Activated CD4-positive, alpha-beta T cell treated with anti-CD3 and anti-CD28 coated beads for 36 hours (primary cell): Measurements from ENCODE around the gene GPR141. TPM values are rescaled to one million over a fixed set of nuclear protein-coding genes. Genes with fewer than 3 reads are reported as not detected.

Source experiments
- ATAC-seq: fragments of 200-7000 bp; cut with Tn5 transposase; one replicate; pipeline ENCODE4 v1.10.0; 2021; ENCODE audit warnings: mild to moderate bottlenecking, moderate library complexity
- CTCF ChIA-PET: fragments of 350-600 bp; sonication (Branson Sonifier 250); formaldehyde crosslinking; loops from one replicate; lab custom pipeline; 2021; ENCODE audit warnings: antibody characterized with exemption; lab: Charles Lee
- POLR2A ChIA-PET: fragments of 350-600 bp; sonication (Branson Sonifier 250); formaldehyde crosslinking; loops from one replicate; lab custom pipeline; 2021; ENCODE audit warnings: antibody characterized with exemption, inconsistent platforms; lab: Charles Lee
- DNase-seq: peaks from one replicate; pipeline ENCODE4 v3.0.0-alpha.2; 2020
- H3K27ac Mint-ChIP-seq: one replicate; pipeline ENCODE4 v1.8.0; 2021; ENCODE audit warnings: mixed read lengths
- H3K27me3 Mint-ChIP-seq: one replicate; pipeline ENCODE4 v1.8.0; 2021; ENCODE audit warnings: mixed read lengths
- H3K36me3 Mint-ChIP-seq: one replicate; pipeline ENCODE4 v1.8.0; 2021; ENCODE audit warnings: low read depth, mixed read lengths
- H3K4me1 Mint-ChIP-seq: one replicate; pipeline ENCODE4 v1.8.0; 2021; ENCODE audit warnings: mixed read lengths
- H3K4me3 Mint-ChIP-seq: one replicate; pipeline ENCODE4 v1.8.0; 2021; ENCODE audit warnings: mild to moderate bottlenecking, moderate library complexity, mixed read lengths
- H3K9me3 Mint-ChIP-seq: one replicate; pipeline ENCODE4 v1.8.0; 2021; ENCODE audit warnings: low read depth, mixed read lengths
- intact Hi-C, 2 experiments: fragments of 100-400 bp; cut with DNase I in 1 of 2; cut with micrococcal nuclease in 1 of 2; formaldehyde crosslinking; loops; one replicate each; pipeline versions ENCODE4 v1.14.2 to v1.15.1; 2022 to 2024; cut with DNase I, micrococcal nuclease
- total RNA-seq, 2 experiments: library from RNA; stranded (reverse); gene quantifications; one replicate each; pipeline ENCODE4 v1.2.3, GENCODE V29; 2021

Gene GPR141
- total RNA-seq, 2 experiments from 2014 or later = not detected

DNA sequence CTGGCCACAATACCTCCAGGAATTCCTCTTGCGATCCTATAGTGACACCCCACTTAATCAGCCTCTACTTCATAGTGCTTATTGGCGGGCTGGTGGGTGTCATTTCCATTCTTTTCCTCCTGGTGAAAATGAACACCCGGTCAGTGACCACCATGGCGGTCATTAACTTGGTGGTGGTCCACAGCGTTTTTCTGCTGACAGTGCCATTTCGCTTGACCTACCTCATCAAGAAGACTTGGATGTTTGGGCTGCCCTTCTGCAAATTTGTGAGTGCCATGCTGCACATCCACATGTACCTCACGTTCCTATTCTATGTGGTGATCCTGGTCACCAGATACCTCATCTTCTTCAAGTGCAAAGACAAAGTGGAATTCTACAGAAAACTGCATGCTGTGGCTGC is 56.8 kb downstream of the GPR141 start:
- ChIA-PET POLR2A (no interaction called here), CTCF (no interaction called here)
- DNase-seq (no peak), ATAC-seq (no peak)
- no peaks in the 10 kb centered on the region for H3K4me1 Mint-ChIP-seq
- H3K27ac Mint-ChIP-seq = no peak overlapping the region
- no peaks in the 10 kb centered on the region for H3K36me3 Mint-ChIP-seq
- no peaks in the 10 kb centered on the region for H3K27me3 Mint-ChIP-seq
- H3K9me3 Mint-ChIP-seq = no peaks in the 10 kb centered on the region
- H3K4me3 Mint-ChIP-seq = no peak overlapping the region
- intact Hi-C loops = no loop called here

DNA sequence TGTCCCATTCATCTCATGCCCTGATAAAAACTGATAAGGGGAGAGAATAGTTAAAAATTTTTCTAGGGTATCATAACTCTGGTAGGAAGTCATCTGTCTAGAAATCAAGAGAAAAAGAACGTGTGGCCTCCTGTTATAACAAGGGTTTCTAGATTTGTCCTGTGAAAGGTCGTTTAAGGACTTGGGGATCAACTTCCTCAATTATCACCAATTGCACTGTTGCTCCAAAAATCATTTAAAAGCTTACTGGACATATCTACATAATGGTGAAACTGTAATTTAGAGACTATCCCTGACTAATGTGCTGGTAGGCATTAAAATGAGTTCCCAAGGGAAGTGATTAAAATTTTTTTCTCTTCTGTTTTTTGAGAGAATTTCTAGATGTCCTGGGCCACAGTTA is 58.2 kb downstream of the GPR141 start:
- Mint-ChIP-seq H3K4me3 (no peak overlapping the region), H3K27ac (no peak overlapping the region), H3K9me3 (no peaks in the 10 kb centered on the region), H3K4me1 (no peaks in the 10 kb centered on the region), H3K36me3 (no peaks in the 10 kb centered on the region), H3K27me3 (no peaks in the 10 kb centered on the region)
- POLR2A ChIA-PET = no interaction called here
- DNase-seq (no peak), ATAC-seq (no peak)
- CTCF ChIA-PET = no interaction called here
- intact Hi-C loops = no loop called here

- ChIA-PET POLR2A (no interaction called here), CTCF (interaction anchor here (1.3 kb wide), 1 partner anchor 16 kb away, joined by 4 read pairs; no protein-coding TSS in a partner anchor)
- no peaks in the 10 kb centered on the region for H3K36me3 Mint-ChIP-seq
- intact Hi-C loops = no loop called here
- no peaks in the 10 kb centered on the region for H3K4me1 Mint-ChIP-seq
- H3K27me3 Mint-ChIP-seq = peaks cover 6% of the 10 kb centered on the region
- H3K27ac Mint-ChIP-seq = no peak overlapping the region
- no peaks in the 10 kb centered on the region for H3K9me3 Mint-ChIP-seq
- DNase-seq (no peak), ATAC-seq (no peak)
- no peak overlapping the region for H3K4me3 Mint-ChIP-seq
These were observed 67.5 kb downstream of the GPR141 start for GRCh38 chr7:37751096-37751495.

DNA sequence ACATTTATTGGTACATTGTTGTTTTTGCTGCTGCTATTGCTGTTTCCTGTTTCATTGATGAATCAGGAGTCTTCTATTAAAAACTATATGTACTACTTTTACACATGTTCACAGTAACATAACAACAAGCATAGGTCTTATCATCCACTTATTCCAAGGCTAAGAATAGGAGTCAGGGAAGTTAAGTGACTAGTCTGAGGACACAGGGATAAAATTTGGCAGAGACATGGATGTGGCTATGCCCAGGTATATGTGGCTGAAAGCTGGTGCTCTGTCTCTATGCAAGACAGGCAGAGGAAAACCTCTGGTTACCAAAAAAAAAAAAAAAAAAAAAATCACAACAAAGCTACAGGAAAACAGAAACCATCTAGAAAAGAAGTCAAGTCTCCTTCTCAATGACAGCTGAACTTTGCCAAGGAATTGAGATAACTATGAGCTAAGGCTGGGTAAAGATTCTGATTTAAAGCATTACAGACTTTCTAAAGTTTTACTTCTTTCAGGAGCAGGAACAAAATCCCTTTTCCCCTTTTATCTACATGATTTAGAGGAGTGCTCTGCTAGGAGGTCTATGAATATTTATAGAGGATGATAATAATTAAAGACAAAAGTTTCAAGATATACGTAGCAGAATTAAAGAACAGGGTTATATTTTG is 70.0 kb downstream of the GPR141 start:
- CTCF ChIA-PET = no interaction called here
- intact Hi-C loops = no loop called here
- H3K27ac Mint-ChIP-seq = no peak overlapping the region
- POLR2A ChIA-PET = no interaction called here
- H3K36me3 Mint-ChIP-seq = no peaks in the 10 kb centered on the region
- no peaks in the 10 kb centered on the region for H3K4me1 Mint-ChIP-seq
- no peak for ATAC-seq
- H3K4me3 Mint-ChIP-seq = no peak overlapping the region
- no peak for DNase-seq
- H3K9me3 Mint-ChIP-seq = no peaks in the 10 kb centered on the region
- peaks cover 6% of the 10 kb centered on the region for H3K27me3 Mint-ChIP-seq

GRCh38 chr7:37756797-37757551 is 73.4 kb downstream of the GPR141 start:
- ChIA-PET CTCF (no interaction called here), POLR2A (no interaction called here)
- Mint-ChIP-seq H3K9me3 (no peaks in the 10 kb centered on the region), H3K36me3 (no peaks in the 10 kb centered on the region), H3K4me1 (no peaks in the 10 kb centered on the region), H3K27ac (no peak overlapping the region), H3K27me3 (peaks cover 2% of the 10 kb centered on the region), H3K4me3 (no peak overlapping the region)
- DNase-seq (no peak), ATAC-seq (no peak)
- intact Hi-C loops = no loop called here

DNA sequence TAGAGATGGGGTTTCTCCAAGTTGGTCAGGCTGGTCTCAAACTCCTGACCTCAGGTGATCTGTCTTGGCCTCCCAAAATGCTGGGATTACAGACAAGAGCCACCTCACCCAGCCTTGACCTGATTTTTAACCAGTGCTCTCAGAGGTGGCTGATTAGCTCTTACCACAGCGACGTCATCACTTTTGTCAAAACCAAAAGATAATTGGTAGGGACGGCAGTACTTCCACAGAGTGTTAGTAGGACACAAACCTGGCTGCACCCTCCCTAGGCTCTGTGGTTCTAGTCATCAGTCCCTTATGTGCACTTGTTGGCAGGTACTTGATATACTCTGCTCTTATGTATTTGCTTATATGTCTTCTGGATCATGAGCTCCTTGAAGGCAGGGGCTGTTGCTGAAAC is 74.0 kb downstream of the GPR141 start:
- intact Hi-C loops = no loop called here
- Mint-ChIP-seq H3K27me3 (peaks cover 2% of the 10 kb centered on the region), H3K27ac (no peak overlapping the region), H3K36me3 (no peaks in the 10 kb centered on the region), H3K9me3 (no peaks in the 10 kb centered on the region), H3K4me1 (no peaks in the 10 kb centered on the region), H3K4me3 (no peak overlapping the region)
- CTCF ChIA-PET = no interaction called here
- no peak for DNase-seq
- ATAC-seq = no peak
- POLR2A ChIA-PET = no interaction called here

DNA sequence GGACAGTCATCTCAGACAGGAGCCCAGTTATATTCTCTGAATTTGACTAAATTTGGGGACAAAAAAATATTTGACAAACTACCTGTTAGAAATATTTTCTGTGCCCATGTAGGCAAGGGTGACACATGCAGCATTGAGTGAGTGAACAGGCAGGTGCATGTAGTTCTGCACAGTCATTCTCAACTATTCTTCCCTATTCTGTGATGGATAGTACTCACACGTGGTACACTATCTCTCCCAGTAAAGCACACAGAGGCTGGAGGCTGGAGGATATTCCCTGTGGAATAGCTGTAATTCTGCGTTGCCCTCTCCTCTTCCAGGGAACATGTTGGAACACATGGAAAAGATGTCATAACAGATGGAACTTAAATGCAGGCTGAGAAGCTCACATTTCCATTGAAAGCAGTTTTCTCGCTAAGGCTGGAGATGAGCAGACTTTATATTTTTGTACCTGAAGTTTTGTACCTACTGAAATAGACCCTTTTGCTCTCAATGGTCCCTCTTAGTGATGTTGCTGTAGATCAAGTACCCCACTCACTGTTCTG is 75.0 kb downstream of the GPR141 start:
- no peak for ATAC-seq
- no peaks in the 10 kb centered on the region for H3K9me3 Mint-ChIP-seq

GRCh38 chr7:37759526-37759925 is 76.0 kb downstream of the GPR141 start:
- Mint-ChIP-seq H3K4me3 (no peak overlapping the region), H3K27ac (no peak overlapping the region), H3K4me1 (no peaks in the 10 kb centered on the region), H3K36me3 (no peaks in the 10 kb centered on the region), H3K9me3 (no peaks in the 10 kb centered on the region), H3K27me3 (peaks cover 2% of the 10 kb centered on the region)
- POLR2A ChIA-PET = no interaction called here
- DNase-seq (no peak), ATAC-seq (no peak)
- CTCF ChIA-PET = no interaction called here
- intact Hi-C loops = no loop called here

More for the DNA sequence above, 75.0 kb downstream of the GPR141 start:
- Mint-ChIP-seq H3K4me3 (no peak overlapping the region), H3K27me3 (peaks cover 2% of the 10 kb centered on the region), H3K27ac (no peak overlapping the region), H3K4me1 (no peaks in the 10 kb centered on the region), H3K36me3 (no peaks in the 10 kb centered on the region)
- intact Hi-C loops = no loop called here
- ChIA-PET CTCF (no interaction called here), POLR2A (no interaction called here)
- no peak for DNase-seq

- H3K27me3 Mint-ChIP-seq = peaks cover 2% of the 10 kb centered on the region
- H3K4me3 Mint-ChIP-seq = no peak overlapping the region
- DNase-seq (no peak), ATAC-seq (no peak)
- intact Hi-C loops = no loop called here
- ChIA-PET CTCF (no interaction called here), POLR2A (no interaction called here)
- H3K4me1 Mint-ChIP-seq = peaks cover 5% of the 10 kb centered on the region
- H3K36me3 Mint-ChIP-seq = no peaks in the 10 kb centered on the region
- H3K27ac Mint-ChIP-seq = no peak overlapping the region
- H3K9me3 Mint-ChIP-seq = no peaks in the 10 kb centered on the region
These were observed 81.9 kb downstream of the GPR141 start for GRCh38 chr7:37765421-37765829.

DNA sequence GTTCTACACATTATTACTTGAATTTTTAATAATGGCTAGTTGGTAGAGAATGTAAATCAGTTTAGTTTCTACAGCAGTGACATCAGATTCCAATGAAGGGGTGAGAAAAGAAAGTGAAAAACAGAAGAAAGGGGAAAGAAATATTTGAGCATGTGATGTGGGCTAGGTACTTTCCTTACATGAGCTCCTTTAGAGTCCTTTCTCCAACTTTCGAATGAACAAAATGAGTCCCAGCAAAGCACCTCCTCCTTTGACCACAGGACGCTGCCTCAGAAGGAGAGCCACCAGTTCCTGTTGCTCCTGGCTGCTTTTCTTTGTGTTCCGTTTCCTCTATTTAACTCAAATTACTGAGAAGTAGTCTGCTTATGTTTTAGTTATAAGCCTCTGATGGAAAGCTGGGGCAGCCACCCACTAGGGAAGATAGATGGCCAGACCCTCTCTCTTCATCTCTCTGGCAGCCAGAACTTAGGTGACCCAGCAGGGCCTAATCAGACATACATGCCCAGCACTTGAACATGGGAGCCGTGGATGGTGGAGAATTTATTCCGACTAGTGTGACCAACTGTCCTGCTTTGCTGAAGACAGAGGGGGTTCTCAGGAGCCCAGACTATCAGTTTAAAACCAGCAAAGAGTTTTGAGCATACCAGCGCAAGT is 82.4 kb downstream of the GPR141 start:
- ChIA-PET CTCF (no interaction called here), POLR2A (no interaction called here)
- intact Hi-C loops = no loop called here
- Mint-ChIP-seq H3K27ac (no peak overlapping the region), H3K4me3 (no peak overlapping the region), H3K9me3 (no peaks in the 10 kb centered on the region), H3K27me3 (peaks cover 2% of the 10 kb centered on the region), H3K36me3 (no peaks in the 10 kb centered on the region), H3K4me1 (peaks cover 5% of the 10 kb centered on the region)
- ATAC-seq = peak; percentile 72
- DNase-seq = no peak

GRCh38 chr7:37768611-37769010 is 85.0 kb downstream of the GPR141 start:
- Mint-ChIP-seq H3K4me3 (no peak overlapping the region), H3K27me3 (peaks cover 5% of the 10 kb centered on the region), H3K27ac (no peak overlapping the region), H3K9me3 (peaks cover 4% of the 10 kb centered on the region), H3K36me3 (no peaks in the 10 kb centered on the region), H3K4me1 (peaks cover 5% of the 10 kb centered on the region)
- intact Hi-C loops = no loop called here
- ChIA-PET CTCF (interaction anchor here (1.4 kb wide), 1 partner anchor 65 kb away, joined by 4 read pairs; no protein-coding TSS in a partner anchor), POLR2A (no interaction called here)
- no peak for ATAC-seq
- no peak for DNase-seq
